GM19324 (cell line): ENCODE data around the gene COQ5.

Experiments
- ATAC-seq: cut with Tn5 transposase; IDR thresholded peaks from one replicate; pipeline ENCODE4 v1.9.1; 2021; ENCODE audit warnings: mild to moderate bottlenecking, moderate library complexity; ENCODE audit not compliant: unreplicated experiment, low FRiP score

COQ5 gene

DNA sequence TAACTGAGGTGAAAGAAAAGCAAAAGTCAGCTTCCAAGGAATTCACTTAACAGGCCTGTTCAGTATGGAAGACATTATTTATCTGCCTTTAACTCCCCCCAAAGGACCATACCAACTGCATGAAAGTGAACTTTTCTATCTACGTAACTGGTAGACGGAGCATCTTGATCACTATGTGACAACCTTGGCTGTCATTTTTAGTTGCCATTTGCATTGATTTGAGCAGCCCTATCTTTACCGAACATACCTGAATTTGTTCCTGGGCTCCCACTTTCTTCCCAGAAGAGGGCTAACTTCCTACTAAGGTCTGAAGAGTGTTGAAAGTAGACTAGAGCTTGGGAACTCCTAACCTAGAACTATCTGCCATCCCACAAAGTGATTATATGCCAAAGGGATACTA, 68.8 kb downstream of the COQ5 start:
- ATAC-seq = no peak

- ATAC-seq = no peak
Measured at GRCh38 chr12:120457133-120457532, 71.8 kb downstream of the COQ5 start.

GRCh38 chr12:120455302-120455701, 73.7 kb downstream of the COQ5 start:
- ATAC-seq = no peak

GRCh38 chr12:120453977-120454376, 75.0 kb downstream of the COQ5 start:
- ATAC-seq = no peak
